HG03342 (cell line): ENCODE measurements around the gene CFAP54.
"Not testable (repeated sequence)": the region's sequence is repeated elsewhere in the genome, so short reads cannot be mapped to it uniquely, and the experiment has no call there.

Experiments used
- ATAC-seq: cut with Tn5 transposase; IDR thresholded peaks from one replicate; pipeline ENCODE4 v1.9.1; 2021; ENCODE audit warnings: mild to moderate bottlenecking, moderate library complexity; ENCODE audit not compliant: unreplicated experiment

CFAP54 gene

DNA sequence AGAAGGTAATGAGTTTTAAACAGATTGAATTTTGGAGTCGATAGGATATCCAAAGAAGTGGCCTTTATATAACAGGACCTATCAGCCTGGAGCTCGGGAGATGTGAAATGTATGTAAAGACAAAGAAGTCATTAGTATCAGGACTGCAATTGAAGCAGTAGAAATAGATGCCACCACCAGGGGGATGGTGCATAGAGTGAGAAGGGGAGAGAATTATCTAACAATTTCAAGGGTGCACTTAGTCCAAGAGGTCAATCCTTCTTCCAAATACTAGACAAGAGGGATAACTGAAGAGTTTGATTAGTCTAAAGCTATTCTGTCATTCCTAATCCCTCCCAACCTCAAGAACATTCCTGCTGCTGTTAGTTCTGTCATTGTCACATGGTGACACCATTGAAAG is 127.8 kb downstream of the CFAP54 start:
- ATAC-seq, result no peak

DNA sequence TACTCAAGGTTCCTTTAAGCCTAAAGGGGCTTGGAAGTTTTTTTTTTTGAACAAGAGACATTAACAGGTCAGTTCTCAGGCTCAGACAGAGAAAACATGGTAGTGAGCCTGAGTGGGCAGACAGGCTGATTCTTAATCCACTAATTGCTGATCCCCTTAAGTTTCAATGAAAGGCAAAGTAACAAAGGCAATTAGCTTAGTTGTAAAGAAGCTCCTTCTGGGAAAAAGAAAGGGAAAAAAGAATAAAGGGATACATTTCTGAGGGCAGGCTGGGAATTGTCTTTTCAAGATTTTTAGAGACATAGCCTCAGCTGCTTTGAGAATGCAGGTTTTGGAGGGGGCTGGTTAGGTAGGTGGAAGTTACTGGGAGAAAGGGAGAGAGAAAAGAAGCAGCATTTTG is 133.8 kb downstream of the CFAP54 start:
- ATAC-seq, result no peak

DNA sequence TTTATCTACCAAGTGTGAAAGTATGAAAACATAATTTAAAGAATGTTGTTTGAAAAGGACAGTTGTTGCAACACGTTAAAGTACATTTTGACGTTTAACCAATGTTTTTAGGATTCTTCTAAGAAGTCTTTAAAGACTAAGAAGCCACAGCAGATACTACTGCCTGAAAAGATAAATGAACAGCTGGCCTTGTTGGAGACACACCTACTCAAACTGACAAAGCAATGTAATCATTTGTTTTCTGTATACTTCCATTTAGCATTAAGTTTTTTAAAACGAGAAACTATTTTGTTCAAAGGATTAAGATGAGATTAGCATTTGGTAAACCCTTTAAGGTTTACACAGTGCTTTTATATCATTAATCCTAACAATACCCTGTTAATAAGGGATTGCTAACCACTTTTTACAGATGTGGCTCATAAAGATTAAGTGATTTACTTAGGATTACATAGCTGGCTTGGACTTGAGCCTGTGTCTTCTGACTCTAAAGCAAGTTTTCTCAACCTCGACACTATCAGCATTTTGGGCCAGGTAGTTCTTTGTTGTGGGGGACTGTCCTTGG is 134.4 kb downstream of the CFAP54 start:
- no peak for ATAC-seq

DNA sequence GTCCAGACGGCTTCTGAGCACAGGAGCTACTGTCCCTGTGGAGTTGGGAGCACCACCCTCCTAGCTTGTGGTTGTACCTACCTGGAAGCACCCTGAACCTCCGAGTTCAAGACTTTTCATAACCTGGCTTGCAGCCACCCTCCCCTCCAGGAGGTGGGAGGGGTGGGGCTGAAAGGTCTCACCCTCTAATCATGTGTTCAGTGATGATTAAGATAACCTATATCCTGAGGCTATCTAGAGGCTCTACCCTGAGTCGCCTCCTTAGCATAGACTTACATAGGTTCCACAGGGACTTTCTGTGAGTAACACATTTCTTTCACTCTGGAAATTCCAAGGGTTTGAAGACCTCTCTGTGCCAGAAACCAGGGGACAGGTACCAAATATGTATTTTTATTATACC is 146.5 kb downstream of the CFAP54 start:
- no peak for ATAC-seq

DNA sequence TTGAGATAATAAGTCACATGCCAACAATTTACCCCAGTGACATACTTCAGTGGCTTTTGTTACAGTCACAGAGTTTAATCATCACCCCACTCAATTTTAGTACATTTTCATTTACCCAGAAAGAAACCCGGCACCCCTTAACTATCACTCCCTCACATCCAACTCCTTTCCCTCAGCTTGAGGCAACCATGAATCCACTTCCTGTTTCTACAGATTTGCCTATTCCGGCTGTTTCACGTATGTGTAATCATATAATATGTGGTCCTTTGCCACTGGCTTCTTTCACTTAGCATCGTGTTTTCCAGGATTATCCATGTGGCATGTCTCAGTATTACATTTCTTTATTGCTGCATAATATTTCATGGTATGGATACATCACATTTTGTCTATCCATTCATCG is 147.5 kb downstream of the CFAP54 start:
- ATAC-seq, result no peak

DNA sequence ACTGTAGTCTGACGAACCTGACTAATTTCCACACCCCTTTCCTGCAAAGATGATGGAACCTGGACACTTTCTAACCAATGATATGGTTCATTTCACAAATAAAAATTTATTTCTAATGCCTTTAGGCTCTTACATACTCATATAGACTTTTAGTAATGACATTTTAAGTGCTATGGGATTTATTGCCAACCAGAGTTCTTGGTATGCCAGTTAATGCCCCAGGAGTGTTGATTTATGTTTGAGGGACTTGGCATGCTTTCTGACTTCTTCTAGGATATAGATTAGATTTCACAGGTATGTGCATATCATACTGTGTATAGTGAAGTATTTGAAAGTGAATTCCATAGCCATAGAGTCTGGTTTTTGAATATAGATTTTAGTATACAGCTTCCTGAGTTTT is 159.5 kb downstream of the CFAP54 start:
- no peak for ATAC-seq

DNA sequence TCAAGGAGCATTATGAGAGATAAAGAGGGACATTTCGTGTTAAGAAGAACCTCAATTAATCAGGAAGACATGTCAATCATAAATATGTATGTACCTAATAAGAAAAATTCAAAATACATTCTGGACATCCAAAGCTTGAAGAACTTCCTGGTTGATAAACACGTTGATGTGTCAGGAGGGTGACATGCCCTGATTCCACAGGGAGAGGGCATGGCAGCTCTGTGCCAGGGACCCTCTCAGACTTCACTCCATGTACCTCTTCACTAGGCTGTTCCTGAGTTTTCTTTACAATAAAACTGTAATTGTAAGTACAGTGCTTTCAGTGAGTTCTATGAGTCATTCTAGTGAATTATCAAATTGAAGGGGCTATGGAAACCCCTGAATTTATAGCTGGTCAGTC is 163.5 kb downstream of the CFAP54 start:
- no peak for ATAC-seq

DNA sequence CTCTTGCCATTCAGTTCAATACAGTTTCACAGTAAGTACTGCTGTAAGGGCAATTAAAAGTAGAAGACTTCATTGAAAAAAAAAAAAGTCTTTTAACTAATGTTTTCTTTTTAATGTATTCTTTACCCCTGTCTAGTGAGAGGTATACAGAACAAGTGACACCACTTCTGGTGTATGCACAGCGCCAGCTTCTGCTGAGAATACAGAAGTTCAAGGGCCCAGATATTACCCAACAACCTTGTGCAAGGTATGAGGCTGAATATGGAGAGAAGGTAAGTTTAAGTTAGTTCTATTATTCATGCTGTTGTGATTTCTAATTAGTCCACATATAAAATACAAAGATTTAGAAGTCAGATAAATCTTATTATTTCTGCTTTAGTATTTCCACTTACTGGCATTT is 168.7 kb downstream of the CFAP54 start:
- no peak for ATAC-seq

DNA sequence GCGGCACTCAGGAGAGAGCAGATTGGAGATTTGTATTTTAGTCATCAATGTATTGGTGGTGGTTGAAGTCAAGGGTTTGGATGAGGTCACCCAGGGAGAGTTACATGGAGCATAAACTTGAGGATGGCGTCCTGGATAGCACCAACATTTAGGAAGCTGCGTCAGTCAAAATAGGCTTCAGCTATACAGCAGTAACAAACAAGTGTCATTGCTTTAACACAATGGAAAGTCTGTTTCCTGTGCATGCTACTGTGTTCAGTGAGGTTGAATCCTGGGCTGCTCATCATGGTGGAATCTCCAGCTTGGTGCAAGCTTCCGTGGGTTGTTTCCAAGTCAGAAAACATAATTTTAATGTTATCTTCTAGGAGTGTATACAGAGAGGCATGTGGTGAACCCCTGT is 180.4 kb downstream of the CFAP54 start:
- ATAC-seq, result no peak

DNA sequence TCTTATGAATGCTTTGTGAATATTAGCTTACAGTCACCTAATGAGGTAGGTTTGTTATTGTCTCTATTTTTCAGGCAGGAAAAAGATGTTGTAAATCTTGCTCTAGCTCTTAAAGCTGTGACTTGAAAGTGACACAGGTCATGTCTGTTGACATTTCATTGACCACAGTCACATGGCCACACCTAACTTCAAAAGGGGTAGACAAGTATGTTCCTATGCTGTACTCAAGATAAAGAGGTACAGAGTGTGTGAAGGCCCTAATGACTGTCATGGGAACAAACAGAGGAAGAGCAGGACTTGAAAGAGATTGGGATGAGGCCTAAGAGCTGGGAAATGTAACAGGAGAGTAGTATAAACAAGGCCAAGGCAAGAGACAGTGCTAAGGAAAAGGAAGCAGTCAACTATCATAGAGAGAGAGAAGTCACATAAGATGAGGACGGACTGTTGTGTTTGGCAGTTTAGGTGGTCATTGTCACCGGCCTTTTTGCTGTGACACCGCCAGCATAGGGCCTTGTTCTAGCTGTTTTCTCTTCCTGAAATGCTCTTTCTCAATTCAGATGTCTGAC is 181.0 kb downstream of the CFAP54 start:
- no peak for ATAC-seq

DNA sequence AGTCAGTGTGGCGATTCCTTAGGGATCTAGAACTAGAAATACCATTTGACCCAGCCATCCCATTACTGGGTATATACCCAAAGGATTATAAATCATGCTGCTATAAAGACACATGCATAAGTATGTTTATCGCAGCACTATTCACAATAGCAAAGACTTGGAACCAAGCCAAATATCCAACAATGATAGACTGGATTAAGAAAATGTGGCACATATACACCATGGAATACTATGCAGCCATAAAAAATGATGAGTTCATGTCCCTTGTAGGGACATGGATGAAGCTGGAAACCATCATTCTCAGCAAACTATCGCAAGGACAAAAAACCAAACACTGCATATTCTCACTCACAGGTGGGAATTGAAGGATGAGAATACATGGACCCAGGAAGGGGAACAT is 186.1 kb downstream of the CFAP54 start:
- not testable (repeated sequence) for ATAC-seq

DNA sequence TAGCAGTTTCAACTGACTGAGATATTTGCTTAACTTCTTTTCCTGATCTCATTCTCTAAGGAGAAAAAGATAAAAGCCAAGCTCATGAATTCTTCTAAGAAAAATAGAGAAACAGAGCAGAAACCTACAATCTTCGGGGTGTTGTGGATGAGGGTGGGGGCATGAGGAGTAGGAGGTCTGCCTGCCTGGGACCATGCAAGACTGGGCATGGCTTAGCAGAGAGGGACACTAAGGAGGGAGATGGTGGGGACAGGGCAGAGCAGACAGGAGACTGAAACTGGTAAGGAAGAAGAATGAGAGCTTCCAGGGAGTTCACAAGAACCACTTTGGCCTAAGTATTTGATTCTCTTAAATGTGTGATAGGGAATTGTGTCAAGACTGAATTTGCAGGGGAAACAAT is 188.0 kb downstream of the CFAP54 start:
- no peak for ATAC-seq

DNA sequence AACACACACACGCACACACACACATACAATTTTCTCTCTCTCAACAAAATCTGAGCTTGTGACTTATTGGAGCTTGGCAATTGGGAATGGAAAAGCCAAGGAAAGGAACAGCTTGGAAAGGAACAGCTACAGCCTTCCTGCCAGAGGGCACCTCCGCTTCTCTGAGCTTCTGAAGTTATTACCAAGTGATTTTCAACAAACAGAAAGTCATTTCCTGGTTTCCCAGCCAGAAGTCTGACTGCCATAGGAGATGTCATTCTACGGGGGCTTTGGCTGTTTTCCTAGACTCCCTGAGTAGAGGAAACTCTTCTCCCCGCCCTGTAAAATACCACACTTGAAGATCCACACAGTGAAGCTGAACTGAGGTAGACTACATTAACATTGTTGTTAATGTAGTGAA is 198.3 kb downstream of the CFAP54 start:
- no peak for ATAC-seq

DNA sequence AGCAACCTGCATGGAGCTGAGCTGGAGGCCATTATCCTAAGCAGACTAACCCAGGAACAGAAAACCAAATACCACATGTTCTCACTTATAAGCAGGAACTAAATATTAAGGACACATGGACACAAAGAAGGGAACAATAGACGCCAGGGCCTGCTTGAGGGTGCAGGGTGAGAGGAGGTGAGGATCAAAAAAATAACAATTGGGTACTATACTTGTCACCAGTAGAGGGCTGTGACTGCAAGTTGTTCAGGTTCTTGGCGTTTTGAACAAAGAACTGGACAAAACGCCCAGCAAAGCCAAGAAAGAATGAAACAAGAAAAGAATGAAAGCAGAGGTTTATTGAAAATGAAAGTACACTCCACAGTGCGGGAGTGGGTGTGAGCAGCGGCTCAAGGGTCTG is 209.1 kb downstream of the CFAP54 start:
- ATAC-seq, result no peak

DNA sequence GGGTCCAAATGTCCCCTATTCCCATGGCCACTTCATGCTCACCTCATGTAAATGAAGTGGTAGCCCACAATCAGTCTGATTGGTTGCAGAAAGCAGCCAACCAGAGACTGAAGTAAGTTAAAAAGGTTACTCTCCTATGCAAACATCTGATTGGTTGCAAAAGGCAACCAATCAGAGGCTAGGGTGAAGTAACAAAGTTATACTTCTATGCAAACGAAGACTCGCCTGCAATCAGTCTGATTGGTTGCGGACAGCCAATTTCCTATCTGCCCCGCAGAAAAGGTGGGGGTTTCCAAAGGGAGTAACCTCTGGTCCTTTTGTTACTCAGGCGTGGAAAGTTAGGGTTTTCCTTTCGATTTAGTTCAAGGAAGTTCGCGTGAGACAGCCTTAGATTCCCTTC is 209.6 kb downstream of the CFAP54 start:
- no peak for ATAC-seq

DNA sequence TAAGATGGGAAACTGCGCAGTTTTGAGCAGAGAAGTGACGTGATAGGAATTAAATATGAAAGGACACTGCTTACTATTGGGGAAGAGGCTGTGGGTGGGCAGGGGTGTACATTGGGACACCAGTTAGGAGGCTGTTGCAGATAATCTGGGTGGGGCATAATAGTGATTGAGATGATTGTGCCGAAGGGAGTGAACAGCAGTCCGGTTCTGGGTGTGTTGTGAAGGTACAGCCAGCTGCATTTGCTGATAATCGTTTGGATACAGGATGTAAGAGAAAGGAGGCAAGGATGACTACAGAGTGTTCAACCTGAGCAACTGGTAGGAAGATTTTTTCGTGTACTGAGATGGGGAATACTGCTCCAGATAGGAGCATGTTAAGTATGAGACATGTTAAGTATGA is 212.5 kb downstream of the CFAP54 start:
- no peak for ATAC-seq

DNA sequence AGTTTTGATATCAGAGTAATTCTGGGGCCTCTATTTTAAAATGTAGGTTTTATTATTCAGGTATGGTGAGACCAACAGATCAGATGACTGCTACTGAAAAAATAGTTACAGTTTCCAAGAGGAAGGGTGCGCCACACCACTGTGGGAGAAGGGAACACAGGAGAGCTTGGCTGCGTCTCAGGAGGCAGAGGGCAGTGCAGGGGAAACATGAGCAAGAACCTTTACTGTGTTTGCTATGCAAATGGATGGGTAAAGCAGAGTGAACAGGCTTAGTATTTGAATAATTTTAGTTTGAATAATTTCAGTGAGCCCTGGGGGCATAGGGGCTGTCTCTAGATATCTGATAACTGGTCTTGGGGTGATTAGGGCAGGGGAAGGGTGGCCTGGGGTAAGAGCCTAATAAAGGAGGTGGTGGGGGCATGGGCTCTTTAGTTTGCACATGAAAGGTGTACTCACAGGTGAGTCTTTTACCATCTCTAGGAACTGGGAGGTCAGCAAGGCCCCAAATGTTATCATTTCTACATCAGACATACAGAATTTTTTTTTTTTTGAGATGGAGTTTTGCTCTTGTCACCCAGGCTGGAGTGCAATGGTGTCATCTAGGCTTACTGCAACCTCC is 220.9 kb downstream of the CFAP54 start:
- ATAC-seq, result no peak

DNA sequence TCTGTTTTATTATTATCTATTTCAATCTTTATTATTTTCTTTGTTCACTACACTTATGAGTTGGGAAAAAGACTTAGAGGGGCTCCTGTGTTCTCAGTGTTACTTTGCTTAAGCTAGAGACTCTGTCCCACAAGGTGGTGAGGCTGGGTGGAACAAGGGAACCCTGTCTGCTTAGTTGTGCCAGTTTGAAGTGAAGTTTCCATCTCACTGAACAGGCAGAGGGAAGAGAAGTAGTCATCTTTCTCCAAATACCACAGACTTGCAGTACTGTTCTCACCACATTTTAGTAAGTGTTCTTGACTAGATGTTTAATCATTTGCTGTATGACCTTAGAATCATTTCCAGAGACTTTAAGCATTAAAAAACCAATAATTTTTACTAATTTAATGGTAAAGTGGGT is 222.0 kb downstream of the CFAP54 start:
- no peak for ATAC-seq

DNA sequence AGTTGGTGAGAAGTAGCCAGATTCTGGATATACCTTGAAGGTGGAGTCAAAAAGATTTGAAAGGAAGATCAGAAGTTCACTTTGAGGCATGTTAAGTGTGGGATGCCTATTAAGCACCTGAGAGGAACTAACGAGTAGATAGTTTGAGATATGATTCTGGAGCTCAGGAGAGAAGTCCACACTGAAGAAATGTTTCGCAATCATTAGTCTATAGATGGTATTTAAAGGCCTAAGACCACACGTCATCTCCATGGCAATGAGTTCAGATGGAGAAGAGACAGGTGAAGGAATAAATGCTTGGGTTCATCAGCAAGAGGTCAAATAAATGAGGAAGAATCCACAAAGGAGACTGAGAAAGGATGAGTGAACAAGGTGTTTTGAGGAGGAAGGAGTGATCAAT is 224.8 kb downstream of the CFAP54 start:
- no peak for ATAC-seq

DNA sequence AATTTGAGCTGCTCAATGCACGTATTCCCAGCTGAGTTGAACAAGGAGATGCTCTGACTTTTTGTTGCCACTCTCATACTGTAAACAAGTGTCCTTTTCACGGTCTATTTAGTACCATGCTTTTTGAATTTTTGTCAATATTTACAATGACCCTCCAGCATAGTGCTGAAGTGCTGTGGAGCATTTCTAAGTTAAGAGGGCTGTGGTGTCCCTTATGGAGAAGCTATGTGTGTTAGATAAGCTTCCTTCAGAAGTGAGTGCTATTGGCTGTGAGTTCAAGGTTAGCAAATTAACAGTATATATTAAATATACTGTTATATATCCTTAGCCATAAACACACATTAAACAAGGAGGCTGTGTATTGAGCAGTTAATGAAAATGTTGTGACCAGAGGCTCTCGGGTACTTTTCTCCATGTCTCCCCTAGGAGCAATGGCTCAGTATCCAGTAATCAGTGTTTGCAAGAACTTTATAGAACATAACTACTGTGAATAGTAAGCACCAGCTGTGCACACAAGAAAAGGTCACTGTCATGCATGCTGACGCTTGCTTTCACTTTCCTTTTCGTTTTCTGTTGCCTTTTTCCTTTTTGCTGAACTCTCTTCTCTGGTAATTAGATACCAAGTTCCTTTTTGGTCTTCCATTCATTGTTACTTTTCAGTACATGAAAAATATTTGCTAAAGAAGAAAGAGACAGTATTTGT is 230.4 kb downstream of the CFAP54 start:
- ATAC-seq, result peak; percentile 96

DNA sequence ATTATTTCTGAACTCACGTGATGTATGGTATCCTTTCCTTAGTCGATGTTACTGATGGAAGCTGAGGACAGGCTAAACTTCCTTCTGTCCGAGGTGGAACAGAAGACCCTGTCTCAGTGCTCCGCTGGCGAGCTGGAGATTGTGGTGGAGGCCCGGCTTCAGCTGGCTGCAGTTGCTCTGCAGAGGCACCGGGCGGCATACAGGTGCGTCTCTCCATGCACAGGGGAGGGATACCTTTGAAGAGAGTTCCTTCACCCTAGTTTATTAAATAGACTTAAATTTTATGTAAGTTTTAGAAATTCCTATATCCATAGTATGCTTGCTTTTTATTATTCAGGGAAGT is 231.0 kb downstream of the CFAP54 start:
- ATAC-seq, result peak; percentile 40

DNA sequence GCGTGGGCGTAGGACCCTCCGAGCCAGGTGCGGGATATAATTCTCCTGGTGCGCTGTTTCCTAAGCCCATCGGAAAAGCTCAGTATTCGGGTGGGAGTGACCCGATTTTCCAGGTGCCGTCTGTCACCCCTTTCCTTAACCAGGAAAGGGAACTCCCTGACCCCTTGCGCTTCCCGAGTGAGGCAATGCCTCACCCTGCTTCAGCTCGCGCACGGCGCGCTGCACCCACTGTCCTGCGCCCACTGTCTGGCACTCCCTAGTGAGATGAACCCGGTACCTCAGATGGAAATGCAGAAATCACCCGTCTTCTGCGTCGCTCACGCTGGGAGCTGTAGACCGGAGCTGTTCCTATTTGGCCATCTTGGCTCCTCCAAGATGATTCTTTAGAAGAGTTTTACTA is 240.1 kb downstream of the CFAP54 start:
- not testable (repeated sequence) for ATAC-seq
